CD4-positive, alpha-beta memory T cell (primary cell): Measurements from ENCODE around the gene MAZ. TPM values are rescaled to one million over a fixed set of nuclear protein-coding genes. Genes with fewer than 3 reads are reported as not detected.
"Not testable (repeated sequence)": the region's sequence is repeated elsewhere in the genome, so short reads cannot be mapped to it uniquely, and the experiment has no call there.

ENCODE experiments used
- CTCF ChIA-PET: fragments of 350-600 bp; sonication (Branson Sonifier 250); formaldehyde crosslinking; loops from one replicate; lab custom pipeline; 2021; ENCODE audit warnings: inconsistent platforms; ENCODE audit not compliant: partially characterized antibody; lab: Charles Lee
- POLR2A ChIA-PET: fragments of 350-600 bp; sonication (Branson Sonifier 250); formaldehyde crosslinking; loops from one replicate; lab custom pipeline; 2021; ENCODE audit not compliant: partially characterized antibody; lab: Charles Lee
- DNase-seq, 5 donors: peaks; one replicate each; pipeline versions ENCODE4 v3.0.0 to v3.0.0-alpha.2; 2020 to 2022; ENCODE audit warnings: mixed read lengths in 1 of 5
- H3K27ac ChIP-seq: one replicate; pipeline ENCODE4 v1.7.0; 2013; ENCODE audit warnings: low read depth, low read length
- H3K27me3 ChIP-seq: 2 replicates; pipeline ENCODE4 v1.7.0; 2013; ENCODE audit warnings: mild to moderate bottlenecking, low read length, moderate library complexity; ENCODE audit not compliant: insufficient read depth
- H3K36me3 ChIP-seq: 2 replicates; pipeline ENCODE4 v1.7.0; 2013; ENCODE audit warnings: mild to moderate bottlenecking, low read length, moderate library complexity; ENCODE audit not compliant: insufficient read depth
- H3K4me1 ChIP-seq: 2 replicates; pipeline ENCODE4 v1.7.0; 2013; ENCODE audit warnings: mild to moderate bottlenecking, low read length, moderate library complexity; ENCODE audit not compliant: insufficient read depth
- H3K4me3 ChIP-seq, 2 donors: one replicate each; pipeline ENCODE4 v1.7.0; 2013; ENCODE audit warnings: low read length in 2 of 2, mild to moderate bottlenecking in 1 of 2
- H3K9me3 ChIP-seq, 2 donors: one replicate each; pipeline ENCODE4 v1.7.0; 2013; ENCODE audit warnings: low read length in 2 of 2, control low read depth in 1 of 2; ENCODE audit not compliant: control insufficient read depth in 1 of 2
- H3K27ac Mint-ChIP-seq, 7 donors: one replicate each; pipeline ENCODE4 v1.8.0; 2020 to 2021; ENCODE audit warnings: mixed read lengths in 7 of 7, mild to moderate bottlenecking in 6 of 7, inconsistent platforms in 3 of 7, moderate library complexity in 3 of 7
- H3K27me3 Mint-ChIP-seq, 2 donors: one replicate each; pipeline ENCODE4 v1.8.0; 2020 to 2021; ENCODE audit warnings: mixed read lengths in 2 of 2
- H3K36me3 Mint-ChIP-seq, 2 donors: one replicate each; pipeline ENCODE4 v1.8.0; 2020 to 2021; ENCODE audit warnings: mixed read lengths in 2 of 2, inconsistent platforms in 1 of 2, mild to moderate bottlenecking in 1 of 2
- H3K4me1 Mint-ChIP-seq, 4 donors: one replicate each; pipeline ENCODE4 v1.8.0; 2020 to 2021; ENCODE audit warnings: mixed read lengths in 4 of 4, mild to moderate bottlenecking in 1 of 4
- H3K4me3 Mint-ChIP-seq, 8 donors: one replicate each; pipeline ENCODE4 v1.8.0; 2020 to 2021; ENCODE audit warnings: mixed read lengths in 8 of 8, mild to moderate bottlenecking in 7 of 8, moderate library complexity in 6 of 8, inconsistent platforms in 3 of 8
- H3K9me3 Mint-ChIP-seq, 8 donors: one replicate each; pipeline ENCODE4 v1.8.0; 2020 to 2021; ENCODE audit warnings: mixed read lengths in 8 of 8, mild to moderate bottlenecking in 5 of 8, inconsistent platforms in 3 of 8, moderate library complexity in 1 of 8
- intact Hi-C: fragments of 100-400 bp; cut with micrococcal nuclease; formaldehyde crosslinking; loops from one replicate; pipeline ENCODE4 v1.15.1; 2023
- polyA plus RNA-seq, 2 donors: library from polyadenylated mRNA; unstranded; fragments of 300-500 nt; fragmentation: Illumina TruSeq; gene quantifications; one replicate each; pipeline ENCODE4 v1.2.3, GENCODE V29; 2021
- total RNA-seq, 2 experiments: library from RNA; stranded (reverse); gene quantifications; one replicate each; pipeline ENCODE4 v1.2.3, GENCODE V29; 2021

Gene MAZ
- total and polyA plus RNA-seq, 4 experiments from 2014 or later: 40.3 to 264 (median 164) TPM

GRCh38 chr16:29790949-29791844 is 15.1 kb upstream of the MAZ start:
- POLR2A ChIA-PET: interaction anchor here (0.8 to 12.0 kb wide), 28 partner anchors 19 to 579 kb away, joined by 3 to 522 read pairs (median 6); partner anchors contain the start of genes C16orf54, CDIPT, CORO1A and HIRIP3
- H3K4me1 Mint-ChIP-seq: peaks cover 27 to 59% (median 40%) of the 10 kb centered on the region in 4 donors
- H3K4me3 ChIP-seq: peak overlapping the region; percentile 90 to 98
- intact Hi-C loops: loop anchor here (1.0 kb wide), 6 partner anchors 14 to 205 kb away; partner anchors contain the start of genes INO80E and PAGR1
- H3K36me3 ChIP-seq: peaks cover 4% of the 10 kb centered on the region
- H3K9me3 ChIP-seq: no peaks in the 10 kb centered on the region
- DNase-seq: peak in 3 of 5 donors; percentile 20 to 26 (median 23)
- no peaks in the 10 kb centered on the region for H3K27me3 Mint-ChIP-seq
- H3K27ac Mint-ChIP-seq: peak overlapping the region; percentile 96 to 99 (median 98)
- H3K4me3 Mint-ChIP-seq: peak overlapping the region; percentile 97 to 100 (median 99)
- peaks cover 0 to 32% of the 10 kb centered on the region in 2 donors for H3K36me3 Mint-ChIP-seq
- H3K27ac ChIP-seq: peak overlapping the region; percentile 79
- H3K27me3 ChIP-seq: no peaks in the 10 kb centered on the region
- H3K4me1 ChIP-seq: peaks cover 39% of the 10 kb centered on the region
- H3K9me3 Mint-ChIP-seq: no peaks in the 10 kb centered on the region
- CTCF ChIA-PET: interaction anchor here (1.2 to 7.5 kb wide), 14 partner anchors 11 to 90 kb away, joined by 3 to 59 read pairs (median 20); partner anchors contain the start of genes C16orf54 and PAGR1

GRCh38 chr16:29791845-29792807 is 14.2 kb upstream of the MAZ start:
- ChIA-PET POLR2A (interaction anchor here (2.3 to 12.0 kb wide), 6 partner anchors 18 to 91 kb away, joined by 8 to 522 read pairs (median 102); partner anchors contain the start of genes C16orf54, MAZ, MVP and PAGR1), CTCF (interaction anchor here (3.8 to 7.5 kb wide), 5 partner anchors 11 to 91 kb away, joined by 20 to 59 read pairs (median 26); partner anchors contain the start of gene PAGR1)
- Histone ChIP-seq H3K4me1 (peaks cover 39% of the 10 kb centered on the region), H3K27ac (peak overlapping the region; percentile 79), H3K4me3 (peak overlapping the region; percentile 90 to 98), H3K9me3 (no peaks in the 10 kb centered on the region), H3K36me3 (peaks cover 10% of the 10 kb centered on the region), H3K27me3 (no peaks in the 10 kb centered on the region)
- Mint-ChIP-seq H3K36me3 (peaks cover 3 to 40% of the 10 kb centered on the region in 2 donors), H3K4me3 (peak overlapping the region; percentile 97 to 100 (median 99)), H3K9me3 (no peaks in the 10 kb centered on the region), H3K4me1 (peaks cover 27 to 62% (median 40%) of the 10 kb centered on the region in 4 donors), H3K27me3 (no peaks in the 10 kb centered on the region), H3K27ac (peak overlapping the region; percentile 96 to 99 (median 98))
- intact Hi-C loops: no loop called here
- no peak for DNase-seq

- H3K27ac ChIP-seq, H3K9me3 ChIP-seq, H3K27me3 ChIP-seq, H3K27me3 Mint-ChIP-seq, H3K9me3 Mint-ChIP-seq, DNase-seq, intact Hi-C loops, H3K4me3 ChIP-seq: not testable (repeated sequence)
- CTCF ChIA-PET: interaction anchor here (0.8 to 7.5 kb wide), 4 partner anchors 10 to 93 kb away, joined by 3 to 53 read pairs (median 10); no protein-coding TSS in a partner anchor
- Histone ChIP-seq H3K4me1 (peaks cover 39% of the 10 kb centered on the region), H3K36me3 (peaks cover 21% of the 10 kb centered on the region)
- Mint-ChIP-seq H3K27ac (peak overlapping the region in 5 of 7 donors; percentile 2 to 82 (median 73)), H3K4me3 (peak overlapping the region in 3 of 8 donors; percentile 5 to 100 (median 99)), H3K36me3 (peaks cover 10 to 49% of the 10 kb centered on the region in 2 donors), H3K4me1 (peaks cover 25 to 62% (median 37%) of the 10 kb centered on the region in 4 donors)
- POLR2A ChIA-PET: interaction anchor here (0.5 to 12.0 kb wide), 5 partner anchors 17 to 246 kb away, joined by 3 to 522 read pairs (median 3); partner anchors contain the start of genes C16orf54, MAZ, MVP and PAGR1
These were observed 13.2 kb upstream of the MAZ start for GRCh38 chr16:29793153-29793552.

- POLR2A ChIA-PET: interaction anchor here (0.6 to 12.0 kb wide), 6 partner anchors 10 to 92 kb away, joined by 3 to 522 read pairs (median 4); partner anchors contain the start of genes C16orf54, MAZ, MVP and PAGR1
- H3K36me3 ChIP-seq: peaks cover 32% of the 10 kb centered on the region
- peaks cover 39% of the 10 kb centered on the region for H3K4me1 ChIP-seq
- H3K9me3 Mint-ChIP-seq: no peaks in the 10 kb centered on the region
- CTCF ChIA-PET: interaction anchor here (0.8 to 7.5 kb wide), 6 partner anchors 9 to 94 kb away, joined by 3 to 53 read pairs (median 8); partner anchors contain the start of gene PAGR1
- H3K36me3 Mint-ChIP-seq: peaks cover 20 to 59% of the 10 kb centered on the region in 2 donors
- no peaks in the 10 kb centered on the region for H3K9me3 ChIP-seq
- intact Hi-C loops: no loop called here
- DNase-seq: no peak
- peak overlapping the region in 1 of 7 donors; percentile 43 for H3K27ac Mint-ChIP-seq
- no peak overlapping the region for H3K4me3 ChIP-seq
- no peaks in the 10 kb centered on the region for H3K27me3 Mint-ChIP-seq
- no peak overlapping the region for H3K27ac ChIP-seq
- H3K4me1 Mint-ChIP-seq: peaks cover 25 to 62% (median 37%) of the 10 kb centered on the region in 4 donors
- H3K4me3 Mint-ChIP-seq: no peak overlapping the region
- no peaks in the 10 kb centered on the region for H3K27me3 ChIP-seq
These were observed 12.1 kb upstream of the MAZ start for GRCh38 chr16:29794231-29794710.

- Mint-ChIP-seq H3K4me3 (peak overlapping the region in 1 of 8 donors; percentile 61), H3K27me3 (no peaks in the 10 kb centered on the region), H3K27ac (peak overlapping the region in 5 of 7 donors; percentile 30 to 98 (median 77)), H3K9me3 (peaks cover 0 to 5% (median 0%) of the 10 kb centered on the region in 8 donors), H3K36me3 (peaks cover 28 to 51% of the 10 kb centered on the region in 2 donors), H3K4me1 (peaks cover 9 to 26% (median 17%) of the 10 kb centered on the region in 4 donors)
- Histone ChIP-seq H3K36me3 (peaks cover 31% of the 10 kb centered on the region), H3K27ac (no peak overlapping the region), H3K27me3 (no peaks in the 10 kb centered on the region), H3K9me3 (no peaks in the 10 kb centered on the region), H3K4me3 (no peak overlapping the region), H3K4me1 (peaks cover 17% of the 10 kb centered on the region)
- DNase-seq: no peak
- intact Hi-C loops: loop anchor here (10.0 kb wide), 1 partner anchor 208 kb away; no protein-coding TSS in a partner anchor
- ChIA-PET POLR2A (interaction anchor here (1.2 to 24.0 kb wide), 6 partner anchors 9 to 101 kb away, joined by 3 to 522 read pairs (median 28); partner anchors contain the start of genes C16orf54, KIF22 and PAGR1), CTCF (interaction anchor here (0.8 to 4.9 kb wide), 8 partner anchors 10 to 217 kb away, joined by 3 to 53 read pairs (median 5); partner anchors contain the start of genes KIF22 and PAGR1)
These were observed 3.9 kb upstream of the MAZ start for GRCh38 chr16:29802416-29802935.
